ENCODE results near the gene WDR64. TPM values are rescaled to one million over a fixed set of nuclear protein-coding genes. Genes with fewer than 3 reads are reported as not detected.

Gene WDR64
- total RNA-seq, 1 donor from 2014 or later, result not detected

DNA sequence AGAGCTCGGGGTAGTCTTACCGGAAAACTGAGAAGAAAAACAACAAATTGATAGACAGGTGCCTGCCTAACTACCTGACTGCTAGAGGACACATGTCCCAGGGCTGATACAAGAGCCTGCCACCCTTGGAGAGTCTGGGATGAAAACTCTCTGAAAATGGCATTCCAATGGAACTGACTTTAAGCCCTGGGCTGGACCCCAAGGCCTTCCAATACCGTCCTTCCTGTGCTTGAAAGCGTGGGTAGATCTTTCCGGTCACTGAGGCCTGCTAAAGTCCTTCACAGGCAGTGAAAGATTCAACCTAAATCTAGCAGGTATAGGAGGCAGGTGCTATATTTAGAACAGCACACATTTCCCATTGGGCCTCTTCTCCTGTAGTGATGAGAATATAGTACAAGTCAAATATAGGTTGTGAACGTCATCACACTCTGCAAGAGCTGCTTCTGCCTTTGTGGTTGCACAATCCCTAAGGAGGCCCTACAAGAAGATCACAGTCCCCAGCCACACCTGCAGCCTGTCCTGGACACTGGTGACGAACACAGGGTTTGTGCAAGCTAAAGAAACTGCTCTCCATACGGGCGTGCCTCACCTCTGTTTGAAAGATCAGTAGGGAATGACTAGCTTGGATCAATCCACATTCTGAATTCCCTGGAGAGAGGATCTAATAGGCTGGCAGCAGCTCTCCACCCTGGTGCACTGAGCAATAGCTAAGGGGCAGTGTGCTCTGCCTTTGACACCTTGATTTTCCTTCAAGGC is 11.0 kb upstream of the WDR64 start:
- Histone ChIP-seq H3K4me3 (peak overlapping the region; percentile 82), H3K27ac (peak overlapping the region; percentile 59), H3K9me3 (no peaks in the 10 kb centered on the region), H3K4me1 (peaks cover 27% of the 10 kb centered on the region), H3K36me3 (no peaks in the 10 kb centered on the region), H3K27me3 (ENCODE audit: low read depth) (no peaks in the 10 kb centered on the region)
- TF ChIP-seq CTCF (IDR thresholded peaks at IDR 0.05), result no peak
- DNase-seq (no peak), ATAC-seq (no peak)
- intact Hi-C loops (cut with DNase I), result no loop called here

DNA sequence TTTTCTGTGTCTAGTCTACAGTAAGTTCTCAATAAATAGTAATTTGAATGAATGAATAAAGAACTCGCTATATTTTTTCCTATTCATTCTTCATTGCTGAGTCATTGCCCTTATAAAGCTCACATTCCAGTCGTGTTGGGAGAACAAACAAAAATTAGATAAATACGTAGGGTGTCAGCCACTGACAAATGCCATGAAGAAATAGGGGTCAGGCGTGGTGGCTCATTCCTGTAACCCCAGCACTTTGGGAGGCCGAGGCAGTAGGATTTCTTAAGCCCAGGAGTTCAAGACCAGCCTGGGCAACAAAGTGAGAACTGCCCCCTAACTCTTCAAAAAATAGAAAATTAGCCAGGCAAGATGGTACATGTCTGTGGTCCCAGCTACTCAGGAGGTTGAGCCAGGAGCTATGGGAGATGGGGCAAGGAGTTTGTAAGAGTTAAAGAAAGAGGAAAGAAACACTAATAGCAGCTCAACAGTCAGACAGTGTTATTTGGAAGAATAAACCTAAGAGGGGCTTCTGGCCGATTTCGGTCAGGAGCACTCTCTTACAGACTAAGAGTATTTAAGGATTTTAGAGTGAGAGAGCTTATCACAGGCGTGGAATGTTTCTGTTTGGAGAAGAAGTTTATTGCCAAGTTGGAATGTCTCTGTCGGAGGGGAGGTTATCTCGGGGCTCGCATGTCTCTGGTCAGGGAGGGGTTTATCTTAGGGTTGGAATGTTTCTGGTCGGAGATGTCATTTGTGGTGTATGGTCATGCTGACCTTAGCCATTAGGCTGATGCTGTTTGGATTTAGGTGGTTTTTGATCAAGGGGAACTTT is 10.1 kb upstream of the WDR64 start:
- DNase-seq (no peak), ATAC-seq (no peak)
- H3K4me1 ChIP-seq, result peaks cover 27% of the 10 kb centered on the region
- H3K27me3 ChIP-seq (ENCODE audit: low read depth), result no peaks in the 10 kb centered on the region
- no peaks in the 10 kb centered on the region for H3K9me3 ChIP-seq
- intact Hi-C loops (cut with DNase I), result no loop called here
- H3K4me3 ChIP-seq, result no peak overlapping the region
- TF ChIP-seq CTCF (IDR thresholded peaks at IDR 0.05), result no peak
- H3K36me3 ChIP-seq, result no peaks in the 10 kb centered on the region
- H3K27ac ChIP-seq, result no peak overlapping the region

DNA sequence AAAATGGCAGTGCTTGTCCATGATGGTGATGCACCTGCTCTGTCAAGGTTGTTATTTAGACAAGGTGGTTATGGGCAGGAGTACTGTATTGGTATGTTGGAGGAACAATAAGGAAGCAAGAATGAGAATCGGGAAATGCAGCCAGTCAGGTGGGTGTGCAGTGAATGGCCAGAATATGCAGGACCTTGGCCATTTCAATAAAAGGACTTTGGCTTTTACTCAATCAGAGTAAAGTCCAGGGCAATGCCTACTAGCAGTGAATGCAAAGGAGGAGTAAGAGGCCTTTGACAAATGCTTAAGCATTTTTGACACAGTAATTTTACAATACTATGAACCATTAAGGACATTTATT is 9.5 kb upstream of the WDR64 start:
- TF ChIP-seq CTCF (IDR thresholded peaks at IDR 0.05), result no peak
- DNase-seq, result no peak
- no peak for ATAC-seq
- no peaks in the 10 kb centered on the region for H3K36me3 ChIP-seq
- H3K9me3 ChIP-seq, result no peaks in the 10 kb centered on the region
- H3K4me3 ChIP-seq, result no peak overlapping the region
- intact Hi-C loops (cut with DNase I), result no loop called here
- no peaks in the 10 kb centered on the region for H3K27me3 ChIP-seq (ENCODE audit: low read depth)
- no peak overlapping the region for H3K27ac ChIP-seq
- peaks cover 21% of the 10 kb centered on the region for H3K4me1 ChIP-seq

DNA sequence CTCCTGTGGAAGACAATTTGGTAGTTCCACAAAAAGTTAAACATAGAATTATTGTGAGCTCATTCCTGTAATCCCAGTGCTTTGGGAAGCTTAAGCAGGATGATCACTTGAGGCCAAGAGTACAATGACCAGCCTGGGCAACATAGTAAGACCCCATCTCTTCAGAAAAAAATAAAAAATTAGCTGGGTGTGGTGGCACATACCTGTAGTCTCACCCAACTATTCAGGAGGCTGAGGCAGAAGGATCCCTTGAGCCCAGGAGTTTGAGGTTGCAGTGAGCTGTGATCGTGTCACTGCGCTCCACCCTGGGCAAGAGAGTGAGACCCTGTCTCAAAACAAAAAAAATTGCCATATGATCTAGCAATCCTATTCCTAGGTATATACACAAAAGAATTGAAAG is 7.8 kb upstream of the WDR64 start:
- H3K36me3 ChIP-seq, result no peaks in the 10 kb centered on the region
- no peak overlapping the region for H3K27ac ChIP-seq
- intact Hi-C loops (cut with DNase I), result no loop called here
- no peak for DNase-seq
- no peak for TF ChIP-seq CTCF (IDR thresholded peaks at IDR 0.05)
- H3K27me3 ChIP-seq (ENCODE audit: low read depth), result no peaks in the 10 kb centered on the region
- no peak overlapping the region for H3K4me3 ChIP-seq
- ATAC-seq, result no peak
- H3K4me1 ChIP-seq, result peaks cover 4% of the 10 kb centered on the region
- H3K9me3 ChIP-seq, result no peaks in the 10 kb centered on the region

- Histone ChIP-seq H3K27ac (no peak overlapping the region), H3K4me3 (no peak overlapping the region), H3K9me3 (no peaks in the 10 kb centered on the region), H3K36me3 (no peaks in the 10 kb centered on the region), H3K4me1 (peaks cover 4% of the 10 kb centered on the region), H3K27me3 (ENCODE audit: low read depth) (no peaks in the 10 kb centered on the region)
- intact Hi-C loops (cut with DNase I), result no loop called here
- DNase-seq, result no peak
- TF ChIP-seq CTCF (IDR thresholded peaks at IDR 0.05), result no peak
- ATAC-seq, result no peak
These were observed 6.9 kb upstream of the WDR64 start for GRCh38 chr1:241645199-241645598.

Data from lower lobe of right lung (tissue), 2 donors.